K562 (cell line): ENCODE data around the gene ASS1. TPM values are rescaled to one million over a fixed set of nuclear protein-coding genes. Genes with fewer than 3 reads are reported as not detected.
A peak's percentile ranks its signal among the peaks of the same experiment; 100 is the strongest.

ENCODE experiments used
- ATAC-seq: fragments of 200-7000 bp; cut with Tn5 transposase; 3 replicates; pipeline ENCODE4 v1.9.1; 2020; ENCODE audit warnings: moderate library complexity
- BruUV-seq: library from RNA; stranded (reverse); fragments of 400-500 nt; replicated peaks from 2 replicates; lab custom pipeline; 2021; lab: Mats Ljungman, UMichigan
- CTCF ChIA-PET: fragments of 300-600 bp; formaldehyde crosslinking; extraction: SDS; loops from one replicate; lab custom pipeline; 2021; ENCODE audit warnings: low intra/inter-chr PET ratio; lab: Yijun Ruan, JAX
- POLR2A ChIA-PET: fragments of 300-600, 350-650 bp; sonication (Branson Sonifier 250); formaldehyde crosslinking; extraction: SDS; loops from one replicate; lab custom pipeline; 2021; ENCODE audit warnings: antibody characterized with exemption, inconsistent platforms; lab: Yijun Ruan, JAX
- DNase-seq, 4 experiments: peaks; one replicate each; pipeline versions ENCODE4 v3.0.0 to v3.0.0-alpha.2; 2011 to 2018; ENCODE audit warnings: low spot score in 3 of 4, mixed read lengths in 3 of 4; ENCODE audit errors: extremely low read depth in 1 of 4
- FAIRE-seq: peaks from 2 replicates; lab custom pipeline; 2011; peaks lifted over from hg19 to GRCh38; lab: Jason Lieb, UNC
- H2AFZ ChIP-seq: 2 replicates; pipeline ENCODE4 v1.6.0; 2011; ENCODE audit warnings: low read depth, low read length, control low read depth, inconsistent platforms
- H3K27ac ChIP-seq: fragments of 200-600 bp; 3 replicates; pipeline ENCODE4 v1.8.0; 2011; ENCODE audit warnings: low read depth, mild to moderate bottlenecking, control low read depth, inconsistent platforms, low read length, moderate library complexity, mixed read lengths; ENCODE audit errors: extremely low read depth
- H3K27me3 ChIP-seq, 2 experiments: fragments of 300-600 bp in 1 of 2; 2 replicates in 1 of 2; 3 replicates in 1 of 2; pipeline versions ENCODE4 v1.6.0 to v1.8.0; 2011; ENCODE audit warnings: inconsistent platforms in 2 of 2, low read length in 2 of 2, mild to moderate bottlenecking in 1 of 2, mixed read lengths in 1 of 2, moderate library complexity in 1 of 2; ENCODE audit not compliant: control insufficient read depth in 2 of 2, insufficient read depth in 2 of 2
- H3K36me3 ChIP-seq: fragments of 300-600 bp; 3 replicates; pipeline ENCODE4 v1.8.0; 2011; ENCODE audit warnings: mild to moderate bottlenecking, low read length, inconsistent platforms; ENCODE audit not compliant: control insufficient read depth, insufficient read depth
- H3K4me1 ChIP-seq, 2 experiments: fragments of 200-600 bp in 1 of 2; replicated peaks in 1 of 2; 2 replicates in 1 of 2; 3 replicates in 1 of 2; pipeline versions ENCODE4 v1.5.1 to v1.8.0; 2011; ENCODE audit warnings: inconsistent platforms in 2 of 2, low read length in 2 of 2, mild to moderate bottlenecking in 1 of 2, mixed read lengths in 1 of 2, moderate library complexity in 1 of 2; ENCODE audit not compliant: control insufficient read depth in 2 of 2, insufficient read depth in 2 of 2
- H3K4me2 ChIP-seq: 2 replicates; pipeline ENCODE4 v1.6.1; 2011; ENCODE audit warnings: low read length, control low read depth, inconsistent platforms, mixed read lengths; ENCODE audit not compliant: insufficient read depth
- H3K4me3 ChIP-seq: fragments of 200-600 bp; sonication (generic), shearing (Covaris generic); 2 replicates; pipeline ENCODE4 v1.5.1; 2016; ENCODE audit warnings: control low read depth, inconsistent platforms
- H3K79me2 ChIP-seq: fragments of 200-600 bp; 3 replicates; pipeline ENCODE4 v1.8.0; 2011; ENCODE audit warnings: low read length, inconsistent platforms; ENCODE audit not compliant: control insufficient read depth, insufficient read depth
- H3K9ac ChIP-seq, 2 experiments: 2 replicates each; pipeline versions ENCODE4 v1.6.0 to v1.6.1; 2011; ENCODE audit warnings: low read depth in 2 of 2, low read length in 2 of 2, control low read depth in 1 of 2, inconsistent platforms in 1 of 2, mild to moderate bottlenecking in 1 of 2, mixed read lengths in 1 of 2; ENCODE audit not compliant: insufficient read depth in 1 of 2
- H3K9me1 ChIP-seq: one replicate; pipeline ENCODE4 v1.6.0; 2011; ENCODE audit warnings: inconsistent platforms, mild to moderate bottlenecking, low read length, moderate library complexity; ENCODE audit not compliant: control insufficient read depth, insufficient read depth
- H3K9me3 ChIP-seq: replicated peaks from 2 replicates; pipeline ENCODE4 v1.5.1; 2011; ENCODE audit warnings: low read depth, low read length, inconsistent platforms; ENCODE audit not compliant: control insufficient read depth, insufficient read depth
- H4K20me1 ChIP-seq: replicated peaks from 2 replicates; pipeline ENCODE4 v1.6.1; 2011; ENCODE audit warnings: low read length, inconsistent platforms, mixed read lengths; ENCODE audit not compliant: control insufficient read depth, insufficient read depth
- CHD4 ChIP-seq: fragments of 200-600 bp; sonication (generic); IDR thresholded peaks from 3 replicates; pipeline ENCODE4 v1.6.1; 2012; ENCODE audit warnings: low read depth, mild to moderate bottlenecking, mixed read lengths, low read length, inconsistent platforms; ENCODE audit not compliant: insufficient read depth, insufficient replicate concordance, poor library complexity, severe bottlenecking
- E2F3 ChIP-seq: fragments of 250-450 bp; sonication (Bioruptor Pico); IDR thresholded peaks from 2 replicates; pipeline ENCODE4 v1.4.0; 2020; ENCODE audit warnings: mild to moderate bottlenecking
- FUS ChIP-seq: fragments of 200-400 bp; formaldehyde crosslinking; optimal IDR thresholded peaks from 2 replicates; pipeline ENCODE3; 2017; ENCODE audit warnings: low read depth, low read length
- NFRKB ChIP-seq: fragments of 450-650 bp; IDR thresholded peaks from 2 replicates; pipeline ENCODE4 v1.6.1; 2016; ENCODE audit warnings: low read depth
- TAF1 ChIP-seq: IDR thresholded peaks from 2 replicates; pipeline ENCODE4 v1.6.1; 2011; ENCODE audit warnings: mild to moderate bottlenecking, low read length, moderate library complexity; ENCODE audit not compliant: insufficient read depth, control insufficient read depth, severe bottlenecking; ENCODE audit errors: extremely low read depth
- ZFP36 ChIP-seq: fragments of 150-350 bp; IDR thresholded peaks from 2 replicates; pipeline ENCODE4 v1.6.1; 2018; ENCODE audit warnings: low read length, low read depth; ENCODE audit not compliant: partially characterized antibody
- ZKSCAN1 ChIP-seq: fragments of 150-350 bp; IDR thresholded peaks from 2 replicates; pipeline ENCODE4 v1.6.1; 2016; ENCODE audit warnings: low read depth, low read length
- ZNF644 ChIP-seq: fragments of 200-800 bp; sonication (Bioruptor generic); IDR thresholded peaks from 2 replicates; pipeline ENCODE4 v1.6.1; 2016; ENCODE audit warnings: low read depth, missing genetic modification characterization, missing compliant biosample characterization
- ZSCAN29 ChIP-seq: fragments of 450-650 bp; IDR thresholded peaks from 2 replicates; pipeline ENCODE4 v1.6.1; 2017
- WGBS: fragments of 100-300 bp; shearing (Covaris generic); methylation state at CpG from one replicate; pipeline ENCODE4 v1.1.6; 2016; ENCODE audit warnings: low coverage, mixed read lengths; ENCODE audit not compliant: insufficient coverage; ENCODE audit errors: missing lambda C conversion rate; 5-methylcytosine and 5-hydroxymethylcytosine counted together
- in situ Hi-C: fragments of 300-500 bp; cut with MboI; formaldehyde crosslinking; loops from 4 replicates; pipeline ENCODE4 v1.15.0; 2018; ENCODE audit warnings: inconsistent platforms, mixed read lengths
- intact Hi-C: fragments of 100-400 bp; cut with micrococcal nuclease; formaldehyde crosslinking; loops from 2 replicates; pipeline ENCODE4 v1.14.2; 2022
- polyA plus RNA-seq, 8 experiments: library from polyadenylated mRNA; depleted of rRNA in 4 of 8; stranded (reverse) in 5 of 8; unstranded in 3 of 8; fragments of >200 nt; fragmentation: Nextera tagmentation in 2 of 8; fragmentation: Illumina TruSeq in 1 of 8; extraction: Ambion mirVana in 2 of 8; extraction: Trizol in 1 of 8; gene quantifications; 2 replicates each; pipeline versions ENCODE4 v1.2.1 to v1.2.3, GENCODE V29; 2011 to 2014; ENCODE audit warnings: inconsistent platforms in 1 of 8, missing spikeins in 1 of 8
- total RNA-seq, 7 experiments: library from RNA; depleted of rRNA in 6 of 7; stranded (reverse); fragments of >200 nt in 6 of 7; fragmentation: Illumina TruSeq in 2 of 7; extraction: Trizol in 2 of 7; gene quantifications; 2 replicates each; pipeline versions ENCODE4 v1.2.1 to v1.2.3, GENCODE V29; 2011 to 2021; ENCODE audit warnings: low replicate concordance in 1 of 7
- TF ChIP-seq, protein P1 (sequence below): IDR thresholded peaks from 3 replicates; pipeline ENCODE4 v1.6.1; 2011; ENCODE audit warnings: borderline replicate concordance, mild to moderate bottlenecking, moderate library complexity; ENCODE audit not compliant: insufficient read length; ENCODE audit errors: extremely low read depth
- TF ChIP-seq, protein P2 (sequence below): fragments of 250-450 bp; sonication (Bioruptor Pico); IDR thresholded peaks from 2 replicates; pipeline ENCODE4 v1.4.0; 2020; ENCODE audit warnings: mild to moderate bottlenecking, moderate library complexity
- TF ChIP-seq, protein P3 (sequence below): sonication (generic); formaldehyde crosslinking; IDR thresholded peaks from 2 replicates; pipeline ENCODE4 v1.8.0; 2022; ENCODE audit warnings: mild to moderate bottlenecking, missing genetic modification reagents, borderline replicate concordance

The ASS1 gene
- total and polyA plus RNA-seq, 9 of the 15 experiments (the other 6 are each of a cell fraction or from before 2014, with no cell fraction given) = 1.5 to 5.7 (median 3.7) TPM

DNA sequence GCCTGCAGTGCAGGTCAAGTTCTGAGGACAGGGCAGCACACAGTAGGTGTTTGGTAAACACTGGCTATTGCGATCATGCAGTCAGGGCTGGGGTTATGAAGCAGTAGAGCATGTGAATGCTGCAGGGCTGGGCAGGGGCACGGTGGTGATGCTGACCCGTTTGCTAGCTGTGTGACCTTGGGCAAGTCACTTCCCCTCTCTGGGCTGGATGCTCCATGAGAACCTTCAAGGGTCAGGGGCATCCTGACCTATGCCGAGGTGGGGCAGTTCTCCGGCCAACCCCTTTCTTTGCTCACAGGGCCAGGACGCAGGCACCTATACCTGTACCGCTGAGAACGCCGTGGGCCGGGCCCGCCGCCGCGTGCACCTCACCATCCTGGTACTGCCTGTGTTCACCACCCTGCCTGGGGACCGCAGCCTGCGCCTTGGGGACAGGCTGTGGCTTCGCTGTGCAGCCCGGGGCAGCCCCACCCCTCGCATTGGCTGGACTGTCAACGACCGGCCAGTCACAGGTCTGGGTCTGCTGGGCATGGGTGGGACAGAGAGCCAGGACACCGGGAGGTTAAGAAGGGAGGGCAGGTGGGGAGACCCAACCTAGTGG lies 39.0 kb upstream of the ASS1 start:
- no TSS peak for BruUV-seq
- 10% methylated on average over 22 of the region's 22 CpGs for WGBS
- no peak overlapping the region for H3K27ac ChIP-seq
- no peak overlapping the region for H3K9ac ChIP-seq
- FAIRE-seq = no peak
- no peak overlapping the region for H2AFZ ChIP-seq
- no peaks in the 10 kb centered on the region for H3K79me2 ChIP-seq
- ChIA-PET POLR2A (interaction anchor here (0.7 kb wide), 1 partner anchor 270 kb away, joined by 3 read pairs; no protein-coding TSS in a partner anchor), CTCF (no interaction called here)
- intact Hi-C loops = no loop called here
- ATAC-seq = no peak
- no peaks in the 10 kb centered on the region for H3K9me3 ChIP-seq
- no peak overlapping the region for H3K4me2 ChIP-seq
- no peak overlapping the region for H3K4me3 ChIP-seq
- H4K20me1 ChIP-seq = peaks cover 4% of the 10 kb centered on the region; the same call in 1 of the 2 replicates
- H3K36me3 ChIP-seq = no peaks in the 10 kb centered on the region
- peaks cover 29 to 84% of the 10 kb centered on the region in 2 experiments for H3K27me3 ChIP-seq
- in situ Hi-C loops = no loop called here
- no peak for DNase-seq
- no peaks in the 10 kb centered on the region for H3K4me1 ChIP-seq
- H3K9me1 ChIP-seq = no peaks in the 10 kb centered on the region
- no peak for TF ChIP-seq ZSCAN29
- no peak for TF ChIP-seq CHD4
- TF ChIP-seq ZFP36 = peak; percentile 59
- TF ChIP-seq ZNF644 (tag) = no peak
- TF ChIP-seq ZKSCAN1 = peak; percentile 56; the same call in 1 of the 2 replicates
- TF ChIP-seq TAF1 = no peak
- no peak for TF ChIP-seq NFRKB
- TF ChIP-seq, protein P1, sequence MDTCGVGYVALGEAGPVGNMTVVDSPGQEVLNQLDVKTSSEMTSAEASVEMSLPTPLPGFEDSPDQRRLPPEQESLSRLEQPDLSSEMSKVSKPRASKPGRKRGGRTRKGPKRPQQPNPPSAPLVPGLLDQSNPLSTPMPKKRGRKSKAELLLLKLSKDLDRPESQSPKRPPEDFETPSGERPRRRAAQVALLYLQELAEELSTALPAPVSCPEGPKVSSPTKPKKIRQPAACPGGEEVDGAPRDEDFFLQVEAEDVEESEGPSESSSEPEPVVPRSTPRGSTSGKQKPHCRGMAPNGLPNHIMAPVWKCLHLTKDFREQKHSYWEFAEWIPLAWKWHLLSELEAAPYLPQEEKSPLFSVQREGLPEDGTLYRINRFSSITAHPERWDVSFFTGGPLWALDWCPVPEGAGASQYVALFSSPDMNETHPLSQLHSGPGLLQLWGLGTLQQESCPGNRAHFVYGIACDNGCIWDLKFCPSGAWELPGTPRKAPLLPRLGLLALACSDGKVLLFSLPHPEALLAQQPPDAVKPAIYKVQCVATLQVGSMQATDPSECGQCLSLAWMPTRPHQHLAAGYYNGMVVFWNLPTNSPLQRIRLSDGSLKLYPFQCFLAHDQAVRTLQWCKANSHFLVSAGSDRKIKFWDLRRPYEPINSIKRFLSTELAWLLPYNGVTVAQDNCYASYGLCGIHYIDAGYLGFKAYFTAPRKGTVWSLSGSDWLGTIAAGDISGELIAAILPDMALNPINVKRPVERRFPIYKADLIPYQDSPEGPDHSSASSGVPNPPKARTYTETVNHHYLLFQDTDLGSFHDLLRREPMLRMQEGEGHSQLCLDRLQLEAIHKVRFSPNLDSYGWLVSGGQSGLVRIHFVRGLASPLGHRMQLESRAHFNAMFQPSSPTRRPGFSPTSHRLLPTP = no peak
- no peak for TF ChIP-seq E2F3 (CRISPR knock-in tag)
- TF ChIP-seq FUS = no peak
- TF ChIP-seq, protein P2, sequence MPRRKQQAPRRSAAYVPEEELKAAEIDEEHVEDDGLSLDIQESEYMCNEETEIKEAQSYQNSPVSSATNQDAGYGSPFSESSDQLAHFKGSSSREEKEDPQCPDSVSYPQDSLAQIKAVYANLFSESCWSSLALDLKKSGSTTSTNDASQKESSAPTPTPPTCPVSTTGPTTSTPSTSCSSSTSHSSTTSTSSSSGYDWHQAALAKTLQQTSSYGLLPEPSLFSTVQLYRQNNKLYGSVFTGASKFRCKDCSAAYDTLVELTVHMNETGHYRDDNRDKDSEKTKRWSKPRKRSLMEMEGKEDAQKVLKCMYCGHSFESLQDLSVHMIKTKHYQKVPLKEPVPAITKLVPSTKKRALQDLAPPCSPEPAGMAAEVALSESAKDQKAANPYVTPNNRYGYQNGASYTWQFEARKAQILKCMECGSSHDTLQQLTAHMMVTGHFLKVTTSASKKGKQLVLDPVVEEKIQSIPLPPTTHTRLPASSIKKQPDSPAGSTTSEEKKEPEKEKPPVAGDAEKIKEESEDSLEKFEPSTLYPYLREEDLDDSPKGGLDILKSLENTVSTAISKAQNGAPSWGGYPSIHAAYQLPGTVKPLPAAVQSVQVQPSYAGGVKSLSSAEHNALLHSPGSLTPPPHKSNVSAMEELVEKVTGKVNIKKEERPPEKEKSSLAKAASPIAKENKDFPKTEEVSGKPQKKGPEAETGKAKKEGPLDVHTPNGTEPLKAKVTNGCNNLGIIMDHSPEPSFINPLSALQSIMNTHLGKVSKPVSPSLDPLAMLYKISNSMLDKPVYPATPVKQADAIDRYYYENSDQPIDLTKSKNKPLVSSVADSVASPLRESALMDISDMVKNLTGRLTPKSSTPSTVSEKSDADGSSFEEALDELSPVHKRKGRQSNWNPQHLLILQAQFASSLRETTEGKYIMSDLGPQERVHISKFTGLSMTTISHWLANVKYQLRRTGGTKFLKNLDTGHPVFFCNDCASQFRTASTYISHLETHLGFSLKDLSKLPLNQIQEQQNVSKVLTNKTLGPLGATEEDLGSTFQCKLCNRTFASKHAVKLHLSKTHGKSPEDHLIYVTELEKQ (CRISPR knock-in tag) = no peak
- TF ChIP-seq, protein P3, sequence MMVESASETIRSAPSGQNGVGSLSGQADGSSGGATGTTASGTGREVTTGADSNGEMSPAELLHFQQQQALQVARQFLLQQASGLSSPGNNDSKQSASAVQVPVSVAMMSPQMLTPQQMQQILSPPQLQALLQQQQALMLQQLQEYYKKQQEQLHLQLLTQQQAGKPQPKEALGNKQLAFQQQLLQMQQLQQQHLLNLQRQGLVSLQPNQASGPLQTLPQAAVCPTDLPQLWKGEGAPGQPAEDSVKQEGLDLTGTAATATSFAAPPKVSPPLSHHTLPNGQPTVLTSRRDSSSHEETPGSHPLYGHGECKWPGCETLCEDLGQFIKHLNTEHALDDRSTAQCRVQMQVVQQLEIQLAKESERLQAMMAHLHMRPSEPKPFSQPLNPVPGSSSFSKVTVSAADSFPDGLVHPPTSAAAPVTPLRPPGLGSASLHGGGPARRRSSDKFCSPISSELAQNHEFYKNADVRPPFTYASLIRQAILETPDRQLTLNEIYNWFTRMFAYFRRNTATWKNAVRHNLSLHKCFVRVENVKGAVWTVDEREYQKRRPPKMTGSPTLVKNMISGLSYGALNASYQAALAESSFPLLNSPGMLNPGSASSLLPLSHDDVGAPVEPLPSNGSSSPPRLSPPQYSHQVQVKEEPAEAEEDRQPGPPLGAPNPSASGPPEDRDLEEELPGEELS (CRISPR knock-in tag) = no peak
